Keratinocyte (primary cell): Measurements from ENCODE around the gene OTX1. TPM values are rescaled to one million over a fixed set of nuclear protein-coding genes. Genes with fewer than 3 reads are reported as not detected.

Source experiments
- DNase-seq: peaks from one replicate; pipeline ENCODE4 v3.0.0-alpha.2; 2011; ENCODE audit warnings: low read depth, missing footprints, low spot score
- FAIRE-seq: peaks from 2 replicates; lab custom pipeline; 2011; peaks lifted over from hg19 to GRCh38; lab: Jason Lieb, UNC
- H2AFZ ChIP-seq: 2 replicates; pipeline ENCODE4 v1.6.0; 2012; ENCODE audit warnings: low read length, control low read depth, inconsistent platforms; ENCODE audit not compliant: control insufficient read depth
- H3K27ac ChIP-seq: 2 replicates; pipeline ENCODE4 v1.5.1; 2011; ENCODE audit warnings: low read length; ENCODE audit not compliant: control insufficient read depth, insufficient read depth
- H3K27me3 ChIP-seq: 3 replicates; pipeline ENCODE4 v1.6.0; 2011; ENCODE audit warnings: low read length; ENCODE audit not compliant: control insufficient read depth, insufficient read depth; ENCODE audit errors: extremely low read depth
- H3K36me3 ChIP-seq, 2 experiments: 2 replicates in 1 of 2; 3 replicates in 1 of 2; pipeline ENCODE4 v1.5.1; 2011; ENCODE audit warnings: low read length in 2 of 2, mild to moderate bottlenecking in 1 of 2; ENCODE audit not compliant: control insufficient read depth in 2 of 2, insufficient read depth in 2 of 2; ENCODE audit errors: extremely low read depth in 1 of 2
- H3K4me1 ChIP-seq: 3 replicates; pipeline ENCODE4 v1.5.1; 2011; ENCODE audit warnings: low read length; ENCODE audit not compliant: control insufficient read depth, insufficient read depth; ENCODE audit errors: extremely low read depth
- H3K4me2 ChIP-seq: 3 replicates; pipeline ENCODE4 v1.6.0; 2011; ENCODE audit warnings: low read depth, low read length; ENCODE audit not compliant: control insufficient read depth, insufficient read depth; ENCODE audit errors: extremely low read depth
- H3K4me3 ChIP-seq, 3 experiments: fragments of 200-600 bp in 1 of 3; sonication (generic) in 1 of 3; 2 replicates in 2 of 3; 3 replicates in 1 of 3; pipeline ENCODE4 v1.5.1; 2011 to 2016; ENCODE audit warnings: low read length in 3 of 3, mild to moderate bottlenecking in 3 of 3, control low read depth in 2 of 3, inconsistent platforms in 1 of 3, low read depth in 1 of 3, mixed read lengths in 1 of 3, mixed run types in 1 of 3, moderate library complexity in 1 of 3; ENCODE audit not compliant: control insufficient read depth in 2 of 3, insufficient read depth in 2 of 3; ENCODE audit errors: extremely low read depth in 1 of 3
- H3K79me2 ChIP-seq: 2 replicates; pipeline ENCODE4 v1.6.0; 2012; ENCODE audit warnings: low read length; ENCODE audit not compliant: control insufficient read depth, insufficient read depth
- H3K9ac ChIP-seq: 3 replicates; pipeline ENCODE4 v1.6.0; 2011; ENCODE audit warnings: low read length; ENCODE audit not compliant: control insufficient read depth, insufficient read depth; ENCODE audit errors: extremely low read depth
- H3K9me1 ChIP-seq: 3 replicates; pipeline ENCODE4 v1.6.0; 2011; ENCODE audit warnings: low read length; ENCODE audit not compliant: control insufficient read depth, insufficient read depth; ENCODE audit errors: extremely low read depth
- H3K9me3 ChIP-seq: 2 replicates; pipeline ENCODE4 v1.5.1; 2012; ENCODE audit warnings: low read depth, low read length; ENCODE audit not compliant: control insufficient read depth
- H4K20me1 ChIP-seq: 3 replicates; pipeline ENCODE4 v1.6.0; 2011; ENCODE audit warnings: low read length; ENCODE audit not compliant: control insufficient read depth, insufficient read depth; ENCODE audit errors: extremely low read depth
- EZH2 ChIP-seq: IDR thresholded peaks from one replicate; pipeline ENCODE4 v1.6.1; 2012; ENCODE audit warnings: inconsistent platforms, mild to moderate bottlenecking, low read length, moderate library complexity
- dilution Hi-C: fragments of 300-500 bp; cut with MboI; formaldehyde crosslinking; loops from one replicate; pipeline ENCODE4 v1.7.0; 2020; ENCODE audit warnings: low sequenced_read_pairs; ENCODE audit not compliant: extremely low pct_ligation_motif_present
- polyA plus RNA-seq, 5 experiments: library from polyadenylated mRNA; depleted of rRNA in 3 of 5; stranded (reverse) in 3 of 5; stranded (forward) in 1 of 5; unstranded in 1 of 5; fragments of >200 nt; gene quantifications; 1 replicate in 1 of 5; 2 replicates in 3 of 5; 3 replicates in 1 of 5; pipeline versions ENCODE4 v1.2.1 to v1.2.3, GENCODE V29; 2011 to 2012; ENCODE audit warnings: missing spikeins in 2 of 5, low read depth in 1 of 5, low replicate concordance in 1 of 5
- TF ChIP-seq, protein P1 (sequence below), 3 experiments: IDR thresholded peaks in 1 of 3; conservative IDR thresholded peaks in 1 of 3; optimal IDR thresholded peaks in 1 of 3; 2 replicates in 2 of 3; 3 replicates in 1 of 3; pipeline versions ENCODE3 to v1.5.1; 2011; ENCODE audit warnings: low read length in 3 of 3, mild to moderate bottlenecking in 3 of 3, moderate library complexity in 2 of 3, control low read depth in 1 of 3, inconsistent platforms in 1 of 3; ENCODE audit not compliant: insufficient read depth in 2 of 3; ENCODE audit errors: extremely low read depth in 1 of 3

Gene OTX1
- polyA plus RNA-seq, 1 donor (not counting 4 experiments of a cell fraction or from before 2014, with no cell fraction given): 0.28 TPM

DNA sequence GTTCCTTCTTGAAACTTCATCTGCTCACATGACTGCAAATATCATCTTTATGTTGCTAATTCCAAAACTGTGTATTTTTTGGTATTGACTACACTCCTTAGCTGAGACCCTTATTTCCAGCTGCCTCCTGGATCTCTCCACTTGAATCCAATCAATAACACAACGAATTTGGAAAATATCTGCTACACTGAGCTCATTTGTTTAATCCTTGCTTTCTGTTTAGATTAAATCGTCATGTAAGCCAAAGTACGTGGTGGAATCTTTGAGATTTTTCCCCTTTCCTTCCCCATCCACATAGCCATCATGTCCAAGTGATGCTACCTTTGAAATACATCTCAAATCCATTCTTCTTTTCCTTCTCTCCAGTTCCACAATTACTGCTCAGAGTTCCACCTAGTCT, 15.6 kb downstream of the OTX1 start:
- Histone ChIP-seq H3K27ac (no peak overlapping the region), H3K9ac (no peak overlapping the region), H3K9me3 (no peaks in the 10 kb centered on the region), H3K4me2 (no peak overlapping the region), H3K36me3 (no peaks in the 10 kb centered on the region), H3K4me3 (no peak overlapping the region), H3K27me3 (no peaks in the 10 kb centered on the region), H2AFZ (no peak overlapping the region), H3K9me1 (no peaks in the 10 kb centered on the region), H4K20me1 (no peaks in the 10 kb centered on the region), H3K79me2 (no peaks in the 10 kb centered on the region), H3K4me1 (no peaks in the 10 kb centered on the region)
- DNase-seq (no peak), FAIRE-seq (no peak)
- no peak for TF ChIP-seq EZH2
- TF ChIP-seq, protein P1, sequence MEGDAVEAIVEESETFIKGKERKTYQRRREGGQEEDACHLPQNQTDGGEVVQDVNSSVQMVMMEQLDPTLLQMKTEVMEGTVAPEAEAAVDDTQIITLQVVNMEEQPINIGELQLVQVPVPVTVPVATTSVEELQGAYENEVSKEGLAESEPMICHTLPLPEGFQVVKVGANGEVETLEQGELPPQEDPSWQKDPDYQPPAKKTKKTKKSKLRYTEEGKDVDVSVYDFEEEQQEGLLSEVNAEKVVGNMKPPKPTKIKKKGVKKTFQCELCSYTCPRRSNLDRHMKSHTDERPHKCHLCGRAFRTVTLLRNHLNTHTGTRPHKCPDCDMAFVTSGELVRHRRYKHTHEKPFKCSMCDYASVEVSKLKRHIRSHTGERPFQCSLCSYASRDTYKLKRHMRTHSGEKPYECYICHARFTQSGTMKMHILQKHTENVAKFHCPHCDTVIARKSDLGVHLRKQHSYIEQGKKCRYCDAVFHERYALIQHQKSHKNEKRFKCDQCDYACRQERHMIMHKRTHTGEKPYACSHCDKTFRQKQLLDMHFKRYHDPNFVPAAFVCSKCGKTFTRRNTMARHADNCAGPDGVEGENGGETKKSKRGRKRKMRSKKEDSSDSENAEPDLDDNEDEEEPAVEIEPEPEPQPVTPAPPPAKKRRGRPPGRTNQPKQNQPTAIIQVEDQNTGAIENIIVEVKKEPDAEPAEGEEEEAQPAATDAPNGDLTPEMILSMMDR (optimal IDR thresholded peaks at IDR 0.05 in 1 of 3, IDR thresholded peaks at IDR 0.05 in 1 of 3, conservative IDR thresholded peaks at IDR 0.05 in 1 of 3; ENCODE audit: extremely low read depth in 1 of 3, insufficient read depth in 2 of 3, low read length in 3 of 3): no peak
- dilution Hi-C loops: no loop called here

- no peak overlapping the region for H3K4me2 ChIP-seq
- DNase-seq (no peak), FAIRE-seq (no peak)
- no peaks in the 10 kb centered on the region for H3K9me1 ChIP-seq
- H3K79me2 ChIP-seq: no peaks in the 10 kb centered on the region
- no peaks in the 10 kb centered on the region for H3K27me3 ChIP-seq
- no peak overlapping the region for H3K9ac ChIP-seq
- dilution Hi-C loops: no loop called here
- H3K9me3 ChIP-seq: no peaks in the 10 kb centered on the region
- H3K4me3 ChIP-seq: no peak overlapping the region
- no peak overlapping the region for H3K27ac ChIP-seq
- H4K20me1 ChIP-seq: no peaks in the 10 kb centered on the region
- no peaks in the 10 kb centered on the region for H3K36me3 ChIP-seq
- no peaks in the 10 kb centered on the region for H3K4me1 ChIP-seq
- TF ChIP-seq, protein P1 (optimal IDR thresholded peaks at IDR 0.05 in 1 of 3, IDR thresholded peaks at IDR 0.05 in 1 of 3, conservative IDR thresholded peaks at IDR 0.05 in 1 of 3; ENCODE audit: extremely low read depth in 1 of 3, insufficient read depth in 2 of 3, low read length in 3 of 3): no peak
- no peak for TF ChIP-seq EZH2
- H2AFZ ChIP-seq: no peak overlapping the region
Observed at GRCh38 chr2:63066838-63067237, 16.2 kb downstream of the OTX1 start.
